Spleen (tissue), 7 donors: ENCODE data around the gene ACBD6.

Experiments
- POLR2A ChIP-seq, 3 donors: fragments of 450-650 bp; IDR thresholded peaks; one replicate each; pipeline ENCODE4 v1.5.1; 2017; ENCODE audit warnings: antibody characterized with exemption in 3 of 3, mild to moderate bottlenecking in 1 of 3
- TF ChIP-seq, protein P1 (sequence below), 11 experiments: fragments of 200-600 bp in 7 of 11; fragments of 450-650 bp in 4 of 11; sonication (generic) in 4 of 11; IDR thresholded peaks in 8 of 11; conservative IDR thresholded peaks in 3 of 11; 1 replicate in 7 of 11; 2 replicates in 4 of 11; pipeline versions ENCODE4 v1.4.0 to v1.8.0; 2016 to 2021; ENCODE audit warnings: antibody characterized with exemption in 11 of 11, inconsistent platforms in 4 of 11, mild to moderate bottlenecking in 1 of 11
- donor health status: DM: no; HTN: no; CAD: no; lungs with moderate emphysema.
- donor health status: DM: no; HTN: no; CAD: no.
- donor health status: DM: no; HTN: no; CAD: no.

DNA sequence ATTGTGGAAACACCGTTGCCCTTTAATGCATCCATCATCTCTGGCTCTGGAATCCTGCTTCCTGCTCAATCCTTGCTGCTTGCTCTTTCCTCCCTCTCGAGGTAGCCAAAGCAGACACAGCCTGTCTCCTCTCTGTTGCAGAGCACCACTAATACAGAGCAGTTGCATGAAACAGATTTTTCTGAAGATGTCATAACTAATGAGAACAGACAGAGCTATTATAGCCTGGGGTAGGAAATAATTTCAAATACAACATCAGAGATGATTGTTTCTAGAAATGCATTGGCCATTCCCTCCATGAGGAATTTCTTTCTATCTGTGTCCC lies 23.3 kb upstream of the ACBD6 start:
- TF ChIP-seq, protein P1, sequence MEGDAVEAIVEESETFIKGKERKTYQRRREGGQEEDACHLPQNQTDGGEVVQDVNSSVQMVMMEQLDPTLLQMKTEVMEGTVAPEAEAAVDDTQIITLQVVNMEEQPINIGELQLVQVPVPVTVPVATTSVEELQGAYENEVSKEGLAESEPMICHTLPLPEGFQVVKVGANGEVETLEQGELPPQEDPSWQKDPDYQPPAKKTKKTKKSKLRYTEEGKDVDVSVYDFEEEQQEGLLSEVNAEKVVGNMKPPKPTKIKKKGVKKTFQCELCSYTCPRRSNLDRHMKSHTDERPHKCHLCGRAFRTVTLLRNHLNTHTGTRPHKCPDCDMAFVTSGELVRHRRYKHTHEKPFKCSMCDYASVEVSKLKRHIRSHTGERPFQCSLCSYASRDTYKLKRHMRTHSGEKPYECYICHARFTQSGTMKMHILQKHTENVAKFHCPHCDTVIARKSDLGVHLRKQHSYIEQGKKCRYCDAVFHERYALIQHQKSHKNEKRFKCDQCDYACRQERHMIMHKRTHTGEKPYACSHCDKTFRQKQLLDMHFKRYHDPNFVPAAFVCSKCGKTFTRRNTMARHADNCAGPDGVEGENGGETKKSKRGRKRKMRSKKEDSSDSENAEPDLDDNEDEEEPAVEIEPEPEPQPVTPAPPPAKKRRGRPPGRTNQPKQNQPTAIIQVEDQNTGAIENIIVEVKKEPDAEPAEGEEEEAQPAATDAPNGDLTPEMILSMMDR (IDR thresholded peaks at IDR 0.05 in 8 of 11, conservative IDR thresholded peaks at IDR 0.05 in 3 of 11) = no peak
- TF ChIP-seq POLR2A (IDR thresholded peaks at IDR 0.05) = no peak
